Mesendoderm (in vitro differentiated cells): ENCODE measurements around the gene CCDC148.

Experiments used
- DNase-seq: peaks from one replicate; pipeline ENCODE4 v3.0.0; 2013
- H2AK5ac ChIP-seq: 2 replicates; pipeline ENCODE4 v1.6.1; 2013; ENCODE audit warnings: low read length, inconsistent platforms
- H2BK120ac ChIP-seq: 2 replicates; pipeline ENCODE4 v1.6.1; 2013; ENCODE audit warnings: low read depth, mild to moderate bottlenecking, low read length, moderate library complexity, mixed read lengths
- H2BK15ac ChIP-seq: replicated peaks from 2 replicates; pipeline ENCODE4 v1.6.1; 2013; ENCODE audit warnings: low read depth, mild to moderate bottlenecking, moderate library complexity
- H2BK5ac ChIP-seq: 2 replicates; pipeline ENCODE4 v1.6.1; 2013; ENCODE audit warnings: low read length, inconsistent platforms
- H3K18ac ChIP-seq: 2 replicates; pipeline ENCODE4 v1.6.1; 2013; ENCODE audit warnings: mild to moderate bottlenecking, low read length, mixed read lengths
- H3K23ac ChIP-seq: one replicate; pipeline ENCODE4 v1.6.1; 2013; ENCODE audit warnings: low read length
- H3K27ac ChIP-seq: 2 replicates; pipeline ENCODE4 v1.5.1; 2013; ENCODE audit warnings: low read depth, mild to moderate bottlenecking, inconsistent platforms, low read length, moderate library complexity
- H3K27me3 ChIP-seq: 2 replicates; pipeline ENCODE4 v1.6.1; 2013; ENCODE audit warnings: low read length, control low read depth, mild to moderate bottlenecking, inconsistent platforms; ENCODE audit not compliant: insufficient read depth, poor library complexity
- H3K36me3 ChIP-seq: 2 replicates; pipeline ENCODE4 v1.6.1; 2013; ENCODE audit warnings: low read length, inconsistent platforms; ENCODE audit not compliant: control insufficient read depth, insufficient read depth
- H3K4ac ChIP-seq: one replicate; pipeline ENCODE4 v1.6.1; 2013; ENCODE audit warnings: low read depth, mild to moderate bottlenecking, low read length, moderate library complexity
- H3K4me1 ChIP-seq: 2 replicates; pipeline ENCODE4 v1.6.1; 2013; ENCODE audit warnings: low read depth, low read length, inconsistent platforms; ENCODE audit not compliant: control insufficient read depth
- H3K4me2 ChIP-seq: 2 replicates; pipeline ENCODE4 v1.6.1; 2013; ENCODE audit warnings: low read length
- H3K4me3 ChIP-seq: 2 replicates; pipeline ENCODE4 v1.5.1; 2013; ENCODE audit warnings: mild to moderate bottlenecking, low read length
- H3K56ac ChIP-seq: one replicate; pipeline ENCODE4 v1.6.1; 2013; ENCODE audit warnings: low read length
- H3K79me1 ChIP-seq: 2 replicates; pipeline ENCODE4 v1.6.1; 2013; ENCODE audit warnings: low read length, inconsistent platforms
- H3K79me2 ChIP-seq: 2 replicates; pipeline ENCODE4 v1.6.1; 2013; ENCODE audit warnings: mild to moderate bottlenecking, low read length; ENCODE audit not compliant: control insufficient read depth, insufficient read depth
- H3K9ac ChIP-seq: 2 replicates; pipeline ENCODE4 v1.6.1; 2013; ENCODE audit warnings: low read length, inconsistent platforms
- H4K5ac ChIP-seq: one replicate; pipeline ENCODE4 v1.6.1; 2013; ENCODE audit warnings: low read length
- H4K8ac ChIP-seq: one replicate; pipeline ENCODE4 v1.6.1; 2013; ENCODE audit warnings: low read depth, mild to moderate bottlenecking, control low read depth, low read length, moderate library complexity
- whole genome bisulfite sequencing: extraction: QIAGEN DNeasy Blood & Tissue Kit; methylation state at CpG from one replicate; pipeline ENCODE4 v1.1.7; 2013; ENCODE audit warnings: low lambda C conversion rate, missing lambda C conversion rate; ENCODE audit not compliant: insufficient coverage; ENCODE audit errors: extremely low coverage; 5-methylcytosine and 5-hydroxymethylcytosine counted together

Gene CCDC148

GRCh38 chr2:158138255-158138654, 318.3 kb downstream of the CCDC148 start:
- no peaks in the 10 kb centered on the region for H3K79me1 ChIP-seq
- H2BK15ac ChIP-seq, result no peak overlapping the region
- DNase-seq, result no peak
- no peak overlapping the region for H3K18ac ChIP-seq
- H4K8ac ChIP-seq, result no peak overlapping the region
- H3K4me1 ChIP-seq, result no peaks in the 10 kb centered on the region
- H3K27ac ChIP-seq, result no peak overlapping the region
- H3K4me3 ChIP-seq, result no peak overlapping the region
- H2BK120ac ChIP-seq, result no peak overlapping the region
- H3K9ac ChIP-seq, result no peak overlapping the region
- H2BK5ac ChIP-seq, result no peak overlapping the region
- no peaks in the 10 kb centered on the region for H3K27me3 ChIP-seq
- H3K23ac ChIP-seq, result no peak overlapping the region
- no CpG with 5 or more reads among the region's 5 CpGs for WGBS
- H3K4me2 ChIP-seq, result no peak overlapping the region
- H3K56ac ChIP-seq, result no peak overlapping the region
- no peak overlapping the region for H4K5ac ChIP-seq
- H3K79me2 ChIP-seq, result no peaks in the 10 kb centered on the region
- no peak overlapping the region for H3K4ac ChIP-seq
- no peaks in the 10 kb centered on the region for H3K36me3 ChIP-seq
- H2AK5ac ChIP-seq, result no peak overlapping the region

- Histone ChIP-seq H3K36me3 (no peaks in the 10 kb centered on the region), H4K5ac (no peak overlapping the region), H3K56ac (no peak overlapping the region), H2AK5ac (no peak overlapping the region), H3K9ac (no peak overlapping the region), H3K18ac (no peak overlapping the region), H3K27ac (no peak overlapping the region), H3K4me1 (no peaks in the 10 kb centered on the region), H4K8ac (no peak overlapping the region), H3K4ac (no peak overlapping the region), H3K27me3 (no peaks in the 10 kb centered on the region), H3K4me2 (no peak overlapping the region), H2BK15ac (no peak overlapping the region), H3K23ac (no peak overlapping the region), H2BK5ac (no peak overlapping the region), H3K79me1 (no peaks in the 10 kb centered on the region), H3K4me3 (no peak overlapping the region), H3K79me2 (no peaks in the 10 kb centered on the region), H2BK120ac (no peak overlapping the region)
- no peak for DNase-seq
- WGBS, result no CpG with 5 or more reads among the region's 1 CpG
Measured at GRCh38 chr2:158135096-158135495, 321.5 kb downstream of the CCDC148 start.

DNA sequence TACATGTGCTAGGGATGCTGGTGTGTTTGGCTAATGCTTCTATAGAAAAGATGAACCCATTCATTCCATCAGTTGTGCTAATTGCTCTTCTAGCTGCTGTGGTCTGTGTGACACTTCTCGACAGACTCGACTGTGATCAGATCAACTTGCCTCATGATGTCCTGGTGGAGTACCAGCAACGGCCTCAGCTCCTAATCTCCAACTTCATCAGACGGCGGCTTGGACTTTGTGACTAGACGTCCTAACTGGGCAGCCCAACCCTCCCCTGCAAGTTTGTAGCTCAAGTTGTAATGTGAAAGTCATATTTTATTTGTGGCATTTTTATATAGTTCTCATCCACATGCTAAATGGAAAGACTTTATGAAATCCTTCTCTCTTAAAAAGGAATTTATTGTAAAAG, 321.9 kb downstream of the CCDC148 start:
- Histone ChIP-seq H3K27ac (no peak overlapping the region), H2BK120ac (no peak overlapping the region), H2BK15ac (no peak overlapping the region), H3K36me3 (no peaks in the 10 kb centered on the region), H3K4me2 (no peak overlapping the region), H3K56ac (no peak overlapping the region), H3K79me1 (no peaks in the 10 kb centered on the region), H2BK5ac (no peak overlapping the region), H3K27me3 (no peaks in the 10 kb centered on the region), H3K4ac (no peak overlapping the region), H3K18ac (no peak overlapping the region), H4K8ac (no peak overlapping the region), H3K9ac (no peak overlapping the region), H4K5ac (no peak overlapping the region), H3K23ac (no peak overlapping the region), H2AK5ac (no peak overlapping the region), H3K4me3 (no peak overlapping the region), H3K79me2 (no peaks in the 10 kb centered on the region), H3K4me1 (no peaks in the 10 kb centered on the region)
- WGBS, result no CpG with 5 or more reads among the region's 6 CpGs
- no peak for DNase-seq

- Histone ChIP-seq H2BK5ac (no peak overlapping the region), H3K27me3 (no peaks in the 10 kb centered on the region)
- no CpG with 5 or more reads among the region's 4 CpGs for whole genome bisulfite sequencing
Measured at GRCh38 chr2:158134055-158134454, 322.5 kb downstream of the CCDC148 start.

DNA sequence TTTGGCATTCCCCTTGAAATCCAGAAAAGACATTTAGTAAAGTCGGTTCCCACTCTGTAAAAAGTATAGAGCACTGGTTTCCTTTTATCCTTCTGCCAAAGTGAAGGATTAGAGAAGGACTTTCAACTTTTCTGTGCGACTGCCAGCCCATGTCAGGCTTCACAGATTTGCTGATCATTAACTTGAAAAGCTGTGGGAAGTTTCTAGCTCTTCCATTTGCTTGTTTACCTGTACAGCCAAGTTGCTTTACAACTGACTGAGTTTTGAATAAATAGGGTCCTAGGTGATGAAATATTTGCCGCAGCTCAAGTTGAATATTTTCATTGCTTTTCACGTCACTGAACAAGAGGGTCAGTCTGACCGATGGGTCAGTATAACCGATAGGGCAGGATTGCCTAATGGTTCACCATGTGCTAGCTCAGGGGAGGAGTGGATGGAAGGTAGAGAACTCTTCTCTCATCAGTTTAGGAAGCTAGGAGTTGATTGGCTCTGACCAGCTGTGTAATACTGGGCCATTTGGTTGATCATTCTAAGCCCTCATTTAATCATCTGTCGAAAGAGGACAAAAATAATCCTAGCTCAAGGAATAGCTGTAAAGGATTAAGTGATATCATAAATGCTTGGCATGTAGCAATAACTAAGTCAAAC, 324.5 kb downstream of the CCDC148 start:
- no peak overlapping the region for H2AK5ac ChIP-seq
- no peaks in the 10 kb centered on the region for H3K36me3 ChIP-seq
- DNase-seq, result no peak
- H3K4me2 ChIP-seq, result no peak overlapping the region
- H3K4me3 ChIP-seq, result no peak overlapping the region
- H3K9ac ChIP-seq, result no peak overlapping the region
- H3K79me2 ChIP-seq, result no peaks in the 10 kb centered on the region
- no peak overlapping the region for H3K23ac ChIP-seq
- H3K4ac ChIP-seq, result no peak overlapping the region
- H3K18ac ChIP-seq, result no peak overlapping the region
- no peak overlapping the region for H2BK5ac ChIP-seq
- H3K56ac ChIP-seq, result no peak overlapping the region
- no peak overlapping the region for H4K8ac ChIP-seq
- H3K27ac ChIP-seq, result no peak overlapping the region
- no peaks in the 10 kb centered on the region for H3K79me1 ChIP-seq
- no peaks in the 10 kb centered on the region for H3K27me3 ChIP-seq
- no peak overlapping the region for H4K5ac ChIP-seq
- H2BK15ac ChIP-seq, result no peak overlapping the region
- no peaks in the 10 kb centered on the region for H3K4me1 ChIP-seq
- no CpG with 5 or more reads among the region's 7 CpGs for WGBS
- H2BK120ac ChIP-seq, result no peak overlapping the region

More at GRCh38 chr2:158134055-158134454, 322.5 kb downstream of the CCDC148 start:
- Histone ChIP-seq H3K4me3 (no peak overlapping the region), H3K18ac (no peak overlapping the region), H3K79me2 (no peaks in the 10 kb centered on the region), H3K56ac (no peak overlapping the region), H3K23ac (no peak overlapping the region), H2BK120ac (no peak overlapping the region), H3K4me1 (no peaks in the 10 kb centered on the region), H3K9ac (no peak overlapping the region), H2BK15ac (no peak overlapping the region), H3K36me3 (no peaks in the 10 kb centered on the region), H3K4me2 (no peak overlapping the region), H3K4ac (no peak overlapping the region), H4K5ac (no peak overlapping the region), H3K79me1 (no peaks in the 10 kb centered on the region), H2AK5ac (no peak overlapping the region), H4K8ac (no peak overlapping the region), H3K27ac (no peak overlapping the region)
- DNase-seq, result no peak

- Histone ChIP-seq H4K5ac (no peak overlapping the region), H3K4me2 (no peak overlapping the region), H3K23ac (no peak overlapping the region), H2BK15ac (no peak overlapping the region), H3K56ac (no peak overlapping the region), H2BK5ac (no peak overlapping the region), H3K36me3 (no peaks in the 10 kb centered on the region), H3K4me1 (no peaks in the 10 kb centered on the region), H3K79me1 (no peaks in the 10 kb centered on the region), H3K27ac (no peak overlapping the region), H3K4me3 (no peak overlapping the region), H4K8ac (no peak overlapping the region), H2AK5ac (no peak overlapping the region), H3K27me3 (no peaks in the 10 kb centered on the region), H2BK120ac (no peak overlapping the region), H3K9ac (no peak overlapping the region), H3K4ac (no peak overlapping the region), H3K79me2 (no peaks in the 10 kb centered on the region), H3K18ac (no peak overlapping the region)
- no CpG with 5 or more reads among the region's 1 CpG for WGBS
- no peak for DNase-seq
Measured at GRCh38 chr2:158131483-158131912, 325.1 kb downstream of the CCDC148 start.
